Measurements from ENCODE around the gene CABS1. TPM values are rescaled to one million over a fixed set of nuclear protein-coding genes. Genes with fewer than 3 reads are reported as not detected.

The CABS1 gene
- total RNA-seq = not detected

DNA sequence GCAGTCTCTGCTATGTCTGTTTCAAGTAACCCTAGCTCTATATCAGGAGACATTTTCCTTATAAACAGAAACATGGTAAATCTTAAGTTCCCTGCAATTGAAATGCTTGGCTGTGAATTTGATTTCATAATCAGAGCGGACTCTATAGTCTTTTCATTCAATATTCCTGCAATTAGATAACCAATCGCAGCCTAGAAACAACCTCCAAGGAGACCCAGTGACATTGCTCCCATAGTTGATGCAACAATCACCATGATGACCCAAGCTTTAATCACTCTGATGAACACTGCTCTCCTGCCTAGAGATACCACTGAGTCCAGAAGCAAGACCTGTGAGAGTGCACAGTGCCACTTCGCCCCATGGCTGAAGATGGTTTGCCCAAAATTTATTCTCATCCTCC is at the start of gene CABS1:
TSS of gene CABS1 (plus strand) at position 301 of the 400 bp plus-strand sequence. CDS start at position 360, 59 bp downstream.
- Mint-ChIP-seq H3K4me3 (no peak within 1 kb of the TSS), H3K36me3 (ENCODE audit: insufficient read depth) (no peaks in the 10 kb centered on the region), H3K27me3 (ENCODE audit: low read depth) (no peaks in the 10 kb centered on the region)

DNA sequence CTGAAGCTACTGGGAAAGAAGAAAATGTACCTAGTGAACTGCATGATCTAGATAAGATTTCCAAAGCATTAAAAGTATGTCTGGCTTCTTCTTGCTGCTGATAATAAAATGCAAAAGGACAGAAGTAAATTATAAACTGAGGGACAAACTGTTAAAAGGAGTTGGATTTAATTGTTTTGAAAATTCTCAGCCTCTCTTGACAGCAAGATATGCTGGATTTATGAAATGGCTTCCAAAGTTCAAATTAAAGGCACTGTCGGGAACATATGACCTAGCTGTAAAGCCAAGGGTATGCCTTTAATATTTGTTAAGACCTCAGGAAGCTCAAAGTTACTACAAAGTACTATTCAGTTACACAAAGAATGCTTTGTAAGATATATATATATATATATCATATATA is 46.1 kb upstream of the CABS1 start:
- Mint-ChIP-seq H3K4me1 (ENCODE audit: low read depth) (no peaks in the 10 kb centered on the region), H3K4me3 (no peak overlapping the region), H3K27me3 (ENCODE audit: low read depth) (no peaks in the 10 kb centered on the region), H3K9me3 (peaks cover 3% of the 10 kb centered on the region), H3K36me3 (ENCODE audit: insufficient read depth) (no peaks in the 10 kb centered on the region)
- DNase-seq (no peak), ATAC-seq (no peak)

More for the DNA sequence above, at the start of gene CABS1:
- DNase-seq (no peak), ATAC-seq (no peak)
- Mint-ChIP-seq H3K4me1 (ENCODE audit: low read depth) (no peaks in the 10 kb centered on the region), H3K9me3 (peaks cover 4% of the 10 kb centered on the region)

- H3K27me3 Mint-ChIP-seq (ENCODE audit: low read depth) = no peaks in the 10 kb centered on the region
These were observed 43.4 kb upstream of the CABS1 start for GRCh38 chr4:70291341-70291740.

GRCh38 chr4:70297576-70297975 is 37.2 kb upstream of the CABS1 start:
- Mint-ChIP-seq H3K36me3 (ENCODE audit: insufficient read depth) (no peaks in the 10 kb centered on the region), H3K4me1 (ENCODE audit: low read depth) (no peaks in the 10 kb centered on the region), H3K27me3 (ENCODE audit: low read depth) (no peaks in the 10 kb centered on the region), H3K4me3 (no peak overlapping the region), H3K9me3 (peaks cover 3% of the 10 kb centered on the region)
- DNase-seq = no peak
- no peak for ATAC-seq

More at GRCh38 chr4:70291341-70291740, 43.4 kb upstream of the CABS1 start:
- DNase-seq (no peak), ATAC-seq (no peak)
- Mint-ChIP-seq H3K9me3 (peaks cover 3% of the 10 kb centered on the region), H3K36me3 (ENCODE audit: insufficient read depth) (no peaks in the 10 kb centered on the region), H3K4me1 (ENCODE audit: low read depth) (no peaks in the 10 kb centered on the region), H3K4me3 (no peak overlapping the region)

DNA sequence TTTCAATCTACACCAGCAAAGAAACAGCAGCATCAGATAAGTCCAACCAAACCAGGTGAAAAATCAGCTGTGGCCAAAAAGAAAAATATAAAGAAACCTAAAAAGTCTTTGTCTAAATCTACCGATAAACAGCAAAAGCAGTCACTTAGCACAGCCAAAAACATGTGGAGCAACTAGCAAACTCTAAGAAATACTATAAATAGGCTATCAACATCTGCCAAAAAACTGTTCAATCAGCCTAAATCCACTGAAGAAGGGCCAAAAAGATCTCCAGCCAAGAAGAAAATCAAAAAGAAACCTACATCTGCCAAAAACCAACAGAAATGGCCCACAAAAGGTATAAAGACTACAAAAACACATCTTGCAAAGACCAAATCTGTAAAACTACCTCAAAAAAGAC is 36.7 kb upstream of the CABS1 start:
- ATAC-seq (no peak), DNase-seq (no peak)
- Mint-ChIP-seq H3K27me3 (ENCODE audit: low read depth) (no peaks in the 10 kb centered on the region), H3K36me3 (ENCODE audit: insufficient read depth) (no peaks in the 10 kb centered on the region), H3K9me3 (peaks cover 3% of the 10 kb centered on the region), H3K4me3 (no peak overlapping the region), H3K4me1 (ENCODE audit: low read depth) (no peaks in the 10 kb centered on the region)

GRCh38 chr4:70299643-70300042 is 35.1 kb upstream of the CABS1 start:
- no peak overlapping the region for H3K4me3 Mint-ChIP-seq
- no peak for DNase-seq
- no peaks in the 10 kb centered on the region for H3K36me3 Mint-ChIP-seq (ENCODE audit: insufficient read depth)
- H3K27me3 Mint-ChIP-seq (ENCODE audit: low read depth) = no peaks in the 10 kb centered on the region
- no peak for ATAC-seq
- H3K9me3 Mint-ChIP-seq = peaks cover 3% of the 10 kb centered on the region
- H3K4me1 Mint-ChIP-seq (ENCODE audit: low read depth) = no peaks in the 10 kb centered on the region

DNA sequence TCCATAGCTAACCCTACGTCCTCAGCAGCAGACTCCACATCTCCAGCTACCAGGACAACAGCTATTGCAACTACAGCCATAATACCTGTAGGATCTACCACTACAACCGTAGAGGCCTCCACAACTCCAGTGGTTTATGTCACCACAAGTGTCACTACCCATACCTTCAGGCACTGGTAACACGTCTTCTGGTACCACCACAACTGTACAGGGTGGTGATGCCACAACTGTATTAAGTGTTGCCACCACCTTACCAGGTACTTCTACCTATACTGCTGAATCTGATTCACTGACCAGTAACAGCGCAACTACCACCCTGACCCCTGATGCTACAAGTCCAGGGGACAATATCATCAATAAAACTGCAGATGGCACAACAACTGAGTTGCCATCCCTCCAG is 34.6 kb upstream of the CABS1 start:
- Mint-ChIP-seq H3K9me3 (peaks cover 3% of the 10 kb centered on the region), H3K4me3 (no peak overlapping the region), H3K27me3 (ENCODE audit: low read depth) (no peaks in the 10 kb centered on the region), H3K36me3 (ENCODE audit: insufficient read depth) (no peaks in the 10 kb centered on the region), H3K4me1 (ENCODE audit: low read depth) (no peaks in the 10 kb centered on the region)
- ATAC-seq = no peak
- DNase-seq = no peak

DNA sequence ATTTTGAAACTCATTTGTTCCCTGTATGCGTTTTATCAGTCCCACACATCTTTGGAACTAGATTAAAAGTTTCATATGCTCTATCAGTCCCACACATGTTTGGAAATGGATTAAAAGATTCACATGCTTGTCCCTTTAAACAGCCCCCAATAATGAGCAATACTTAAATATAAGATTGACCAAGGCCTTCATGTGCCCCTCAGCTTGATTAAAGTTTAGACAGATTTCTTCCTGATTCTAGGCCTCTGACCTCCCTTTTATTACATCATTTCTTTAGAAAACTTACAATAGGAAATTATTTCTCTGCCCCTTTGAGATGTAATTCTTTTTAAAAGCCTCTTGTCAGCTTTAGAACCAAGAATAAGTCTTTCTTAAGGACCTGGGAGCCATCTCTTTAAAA is 31.7 kb upstream of the CABS1 start:
- Mint-ChIP-seq H3K4me1 (ENCODE audit: low read depth) (no peaks in the 10 kb centered on the region), H3K9me3 (peaks cover 4% of the 10 kb centered on the region), H3K4me3 (no peak overlapping the region), H3K36me3 (ENCODE audit: insufficient read depth) (no peaks in the 10 kb centered on the region), H3K27me3 (ENCODE audit: low read depth) (no peaks in the 10 kb centered on the region)
- no peak for DNase-seq
- ATAC-seq = no peak

- peaks cover 4% of the 10 kb centered on the region for H3K9me3 Mint-ChIP-seq
- H3K36me3 Mint-ChIP-seq (ENCODE audit: insufficient read depth) = no peaks in the 10 kb centered on the region
- no peak overlapping the region for H3K4me3 Mint-ChIP-seq
- no peaks in the 10 kb centered on the region for H3K27me3 Mint-ChIP-seq (ENCODE audit: low read depth)
- no peak for ATAC-seq
- DNase-seq = no peak
- no peaks in the 10 kb centered on the region for H3K4me1 Mint-ChIP-seq (ENCODE audit: low read depth)
These were observed 29.2 kb upstream of the CABS1 start for GRCh38 chr4:70305601-70306000.

DNA sequence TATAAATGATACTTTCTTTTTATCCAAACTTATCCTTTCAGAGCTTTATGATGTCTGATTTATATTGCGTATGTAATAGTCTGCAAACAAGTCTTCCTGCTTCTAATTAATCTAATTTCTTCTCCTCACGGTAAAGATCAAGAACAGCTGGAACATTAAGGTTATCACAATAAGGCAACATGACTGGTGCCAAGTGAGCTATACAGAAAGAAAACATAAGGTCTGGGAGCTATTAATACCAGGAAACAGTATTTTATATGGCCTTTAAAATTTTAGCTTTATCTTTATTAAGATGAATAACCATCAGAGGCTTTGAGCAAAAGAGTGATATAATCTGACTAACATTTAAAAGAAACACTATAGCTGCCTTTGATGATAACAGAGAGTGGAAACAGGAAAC is 28.7 kb upstream of the CABS1 start:
- no peaks in the 10 kb centered on the region for H3K27me3 Mint-ChIP-seq (ENCODE audit: low read depth)
- H3K9me3 Mint-ChIP-seq = peaks cover 4% of the 10 kb centered on the region
- no peaks in the 10 kb centered on the region for H3K36me3 Mint-ChIP-seq (ENCODE audit: insufficient read depth)
- H3K4me1 Mint-ChIP-seq (ENCODE audit: low read depth) = no peaks in the 10 kb centered on the region
- no peak overlapping the region for H3K4me3 Mint-ChIP-seq
- no peak for DNase-seq
- no peak for ATAC-seq

- Mint-ChIP-seq H3K36me3 (ENCODE audit: insufficient read depth) (no peaks in the 10 kb centered on the region), H3K4me3 (no peak overlapping the region), H3K27me3 (ENCODE audit: low read depth) (no peaks in the 10 kb centered on the region), H3K9me3 (no peaks in the 10 kb centered on the region), H3K4me1 (ENCODE audit: low read depth) (no peaks in the 10 kb centered on the region)
- ATAC-seq (no peak), DNase-seq (no peak)
These were observed 21.0 kb upstream of the CABS1 start for GRCh38 chr4:70313736-70314135.

GRCh38 chr4:70315928-70316327 is 18.9 kb upstream of the CABS1 start:
- ATAC-seq = no peak
- no peak for DNase-seq
- no peaks in the 10 kb centered on the region for H3K36me3 Mint-ChIP-seq (ENCODE audit: insufficient read depth)
- H3K9me3 Mint-ChIP-seq = no peaks in the 10 kb centered on the region
- no peak overlapping the region for H3K4me3 Mint-ChIP-seq
- H3K4me1 Mint-ChIP-seq (ENCODE audit: low read depth) = no peaks in the 10 kb centered on the region
- H3K27me3 Mint-ChIP-seq (ENCODE audit: low read depth) = no peaks in the 10 kb centered on the region

- no peaks in the 10 kb centered on the region for H3K4me1 Mint-ChIP-seq (ENCODE audit: low read depth)
- H3K9me3 Mint-ChIP-seq = no peaks in the 10 kb centered on the region
- no peaks in the 10 kb centered on the region for H3K27me3 Mint-ChIP-seq (ENCODE audit: low read depth)
- no peak for ATAC-seq
- H3K4me3 Mint-ChIP-seq = no peak overlapping the region
- DNase-seq = no peak
- no peaks in the 10 kb centered on the region for H3K36me3 Mint-ChIP-seq (ENCODE audit: insufficient read depth)
These were observed 8.7 kb upstream of the CABS1 start for GRCh38 chr4:70326052-70326451.

- ATAC-seq = no peak
- no peak for DNase-seq
- Mint-ChIP-seq H3K9me3 (peaks cover 4% of the 10 kb centered on the region), H3K27me3 (ENCODE audit: low read depth) (no peaks in the 10 kb centered on the region), H3K4me1 (ENCODE audit: low read depth) (no peaks in the 10 kb centered on the region), H3K4me3 (no peak overlapping the region), H3K36me3 (ENCODE audit: insufficient read depth) (no peaks in the 10 kb centered on the region)
These were observed 1.3 kb downstream of the CABS1 start for GRCh38 chr4:70336043-70336442.

- Mint-ChIP-seq H3K27me3 (ENCODE audit: low read depth) (no peaks in the 10 kb centered on the region), H3K4me1 (ENCODE audit: low read depth) (no peaks in the 10 kb centered on the region), H3K36me3 (ENCODE audit: insufficient read depth) (no peaks in the 10 kb centered on the region), H3K9me3 (peaks cover 4% of the 10 kb centered on the region), H3K4me3 (no peak overlapping the region)
- no peak for DNase-seq
- no peak for ATAC-seq
These were observed 3.2 kb downstream of the CABS1 start for GRCh38 chr4:70337886-70338420.

GRCh38 chr4:70356185-70356584 is 21.4 kb downstream of the CABS1 start:
- H3K36me3 Mint-ChIP-seq (ENCODE audit: insufficient read depth) = no peaks in the 10 kb centered on the region
- ATAC-seq (no peak), DNase-seq (no peak)
- H3K4me3 Mint-ChIP-seq = no peak overlapping the region
- H3K27me3 Mint-ChIP-seq (ENCODE audit: low read depth) = no peaks in the 10 kb centered on the region
- no peaks in the 10 kb centered on the region for H3K4me1 Mint-ChIP-seq (ENCODE audit: low read depth)
- H3K9me3 Mint-ChIP-seq = no peaks in the 10 kb centered on the region

Data from activated T-cell treated with anti-CD3 and anti-CD28 coated beads, Interleukin-2, amount 50 U/mL, for 4 hours (primary cell).